ENCODE data around the gene IMP3.

The IMP3 gene

DNA sequence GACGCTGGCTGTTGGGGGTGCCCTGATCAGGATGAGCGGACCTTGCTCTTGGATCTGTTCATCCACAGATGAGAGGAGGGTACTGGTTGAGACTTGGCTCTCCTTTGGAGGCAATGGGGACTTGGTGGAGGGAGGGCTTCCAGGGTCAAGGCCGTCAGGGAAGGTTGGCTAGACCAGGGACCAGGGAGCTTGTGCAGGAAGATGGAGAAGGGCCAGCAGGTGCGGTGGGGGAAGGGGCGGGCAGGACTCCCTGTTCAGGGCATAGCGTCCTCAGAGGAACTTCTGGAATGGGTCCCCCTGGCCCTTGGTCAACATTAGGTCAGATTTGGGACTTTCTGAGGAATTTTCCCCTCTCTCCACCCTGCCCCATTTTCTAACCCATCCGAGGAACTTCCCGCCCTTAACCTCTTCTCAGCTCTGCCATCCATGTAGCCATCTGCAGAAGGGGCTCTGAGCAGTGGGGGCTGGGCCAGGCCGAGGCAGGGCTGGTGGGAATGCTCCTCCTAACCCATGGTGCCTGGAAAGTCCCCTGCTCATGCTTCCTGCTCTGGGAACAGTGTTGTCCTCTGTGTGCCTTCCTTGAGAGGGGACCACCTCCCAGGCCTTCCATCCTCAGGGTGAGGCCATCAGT lies 19.2 kb upstream of the IMP3 start:
- no peak overlapping the region for H3K9ac ChIP-seq
- no peak overlapping the region for H3K27ac ChIP-seq
- no peaks in the 10 kb centered on the region for H4K20me1 ChIP-seq (ENCODE audit: insufficient read depth)
- H3K4me1 ChIP-seq (ENCODE audit: low read depth, poor library complexity, severe bottlenecking) = no peaks in the 10 kb centered on the region
- H2AFZ ChIP-seq (ENCODE audit: low read depth) = no peak overlapping the region
- no peak overlapping the region for H3K4me3 ChIP-seq (IDR thresholded peaks at IDR 0.05; ENCODE audit: insufficient read depth, low read depth, low read length)
- H3K27me3 ChIP-seq (ENCODE audit: insufficient read depth, low read depth) = no peaks in the 10 kb centered on the region
- H3K79me2 ChIP-seq (ENCODE audit: insufficient read depth, low read depth) = no peaks in the 10 kb centered on the region
- no peak for TF ChIP-seq CTCF (conservative IDR thresholded peaks at IDR 0.05; ENCODE audit: low read depth, low read length)
- no peaks in the 10 kb centered on the region for H3K36me3 ChIP-seq (ENCODE audit: insufficient read depth)
- H3K4me2 ChIP-seq = no peak overlapping the region

DNA sequence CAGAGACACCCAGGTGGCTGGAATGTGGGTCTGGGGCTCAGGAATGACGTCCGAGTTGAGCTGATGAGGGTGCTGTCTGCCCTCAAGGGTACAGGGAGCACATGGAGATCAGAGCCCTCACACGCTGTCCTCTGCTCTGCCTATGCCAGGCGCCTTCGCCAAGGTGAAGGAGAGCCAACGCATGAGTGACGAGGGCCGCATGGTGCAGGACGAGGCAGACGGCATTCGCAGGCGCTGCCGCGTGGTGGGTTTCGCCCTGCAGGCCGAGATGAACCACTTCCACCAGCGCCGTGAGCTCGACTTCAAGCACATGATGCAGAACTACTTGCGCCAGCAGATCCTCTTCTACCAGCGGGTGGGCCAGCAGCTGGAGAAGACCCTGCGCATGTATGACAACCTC lies 16.8 kb upstream of the IMP3 start:
- Histone ChIP-seq H3K27me3 (ENCODE audit: insufficient read depth, low read depth) (no peaks in the 10 kb centered on the region), H4K20me1 (ENCODE audit: insufficient read depth) (no peaks in the 10 kb centered on the region), H3K4me3 (IDR thresholded peaks at IDR 0.05; ENCODE audit: insufficient read depth, low read depth, low read length) (no peak overlapping the region), H3K9ac (no peak overlapping the region), H3K79me2 (ENCODE audit: insufficient read depth, low read depth) (no peaks in the 10 kb centered on the region), H2AFZ (ENCODE audit: low read depth) (no peak overlapping the region), H3K36me3 (ENCODE audit: insufficient read depth) (no peaks in the 10 kb centered on the region), H3K4me1 (ENCODE audit: low read depth, poor library complexity, severe bottlenecking) (no peaks in the 10 kb centered on the region), H3K4me2 (no peak overlapping the region), H3K27ac (no peak overlapping the region)
- no peak for TF ChIP-seq CTCF (conservative IDR thresholded peaks at IDR 0.05; ENCODE audit: low read depth, low read length)

DNA sequence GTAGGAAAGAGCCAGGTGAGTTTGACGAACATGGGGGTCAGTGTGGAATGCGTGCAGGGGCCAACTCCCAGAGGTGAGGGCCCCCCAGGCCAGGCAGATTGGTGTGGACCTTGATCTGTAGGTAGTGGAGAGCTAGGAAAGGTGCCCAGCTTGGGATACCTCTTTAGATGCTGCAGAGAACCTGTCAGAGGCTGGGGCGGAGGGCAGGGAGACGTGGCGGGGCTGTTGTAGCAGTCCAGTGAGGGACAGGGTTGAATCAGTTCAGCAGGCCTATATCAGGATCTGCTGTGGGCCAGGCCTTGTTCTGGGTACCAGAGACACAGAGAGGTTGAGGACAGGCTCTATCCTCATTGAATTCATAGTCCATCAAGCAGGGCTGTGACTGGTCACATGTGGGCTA lies 16.3 kb upstream of the IMP3 start:
- Histone ChIP-seq H3K4me1 (ENCODE audit: low read depth, poor library complexity, severe bottlenecking) (no peaks in the 10 kb centered on the region), H3K36me3 (ENCODE audit: insufficient read depth) (no peaks in the 10 kb centered on the region), H3K27ac (no peak overlapping the region), H3K4me2 (no peak overlapping the region), H3K27me3 (ENCODE audit: insufficient read depth, low read depth) (no peaks in the 10 kb centered on the region), H3K4me3 (IDR thresholded peaks at IDR 0.05; ENCODE audit: insufficient read depth, low read depth, low read length) (no peak overlapping the region), H4K20me1 (ENCODE audit: insufficient read depth) (no peaks in the 10 kb centered on the region), H3K79me2 (ENCODE audit: insufficient read depth, low read depth) (no peaks in the 10 kb centered on the region), H2AFZ (ENCODE audit: low read depth) (no peak overlapping the region), H3K9ac (no peak overlapping the region)
- TF ChIP-seq CTCF (conservative IDR thresholded peaks at IDR 0.05; ENCODE audit: low read depth, low read length) = no peak

GRCh38 chr15:75655931-75656330 lies 15.9 kb upstream of the IMP3 start:
- Histone ChIP-seq H2AFZ (ENCODE audit: low read depth) (no peak overlapping the region), H3K4me2 (no peak overlapping the region), H3K4me3 (IDR thresholded peaks at IDR 0.05; ENCODE audit: insufficient read depth, low read depth, low read length) (no peak overlapping the region), H3K4me1 (ENCODE audit: low read depth, poor library complexity, severe bottlenecking) (no peaks in the 10 kb centered on the region), H3K27ac (no peak overlapping the region), H3K79me2 (ENCODE audit: insufficient read depth, low read depth) (no peaks in the 10 kb centered on the region), H3K27me3 (ENCODE audit: insufficient read depth, low read depth) (no peaks in the 10 kb centered on the region), H3K9ac (no peak overlapping the region), H4K20me1 (ENCODE audit: insufficient read depth) (no peaks in the 10 kb centered on the region), H3K36me3 (ENCODE audit: insufficient read depth) (no peaks in the 10 kb centered on the region)
- TF ChIP-seq CTCF (conservative IDR thresholded peaks at IDR 0.05; ENCODE audit: low read depth, low read length) = no peak

Data from KMS-11 (cell line).